CD4-positive, alpha-beta T cell (primary cell): Measurements from ENCODE around the gene AHDC1. TPM values are rescaled to one million over a fixed set of nuclear protein-coding genes. Genes with fewer than 3 reads are reported as not detected.
A peak's percentile ranks its signal among the peaks of the same experiment; 100 is the strongest.

Experiments
- ATAC-seq: fragments of 200-7000 bp; cut with Tn5 transposase; one replicate; pipeline ENCODE4 v1.10.0; 2022; ENCODE audit warnings: mild to moderate bottlenecking; ENCODE audit not compliant: poor library complexity
- CTCF ChIA-PET: fragments of 350-600 bp; sonication (Branson Sonifier 250); formaldehyde crosslinking; loops from one replicate; lab custom pipeline; 2021; ENCODE audit warnings: antibody characterized with exemption, inconsistent platforms; lab: Charles Lee
- POLR2A ChIA-PET: fragments of 350-600 bp; sonication (Branson Sonifier 250); formaldehyde crosslinking; loops from one replicate; lab custom pipeline; 2021; ENCODE audit warnings: antibody characterized with exemption, inconsistent platforms; lab: Charles Lee
- DNase-seq, 14 experiments: peaks; one replicate each; pipeline ENCODE4 v3.0.0-alpha.2; 2013 to 2020; ENCODE audit warnings: mixed read lengths in 2 of 14
- H3K27ac ChIP-seq, 2 donors: one replicate each; pipeline versions ENCODE4 v1.5.1 to v1.7.0; 2013; ENCODE audit warnings: low read length in 2 of 2, low read depth in 1 of 2, mild to moderate bottlenecking in 1 of 2
- H3K27me3 ChIP-seq, 2 experiments: 1 replicate in 1 of 2; 2 replicates in 1 of 2; pipeline versions ENCODE4 v1.6.1 to v1.7.0; 2013; ENCODE audit warnings: low read length in 2 of 2, control low read depth in 1 of 2, mild to moderate bottlenecking in 1 of 2, moderate library complexity in 1 of 2; ENCODE audit not compliant: insufficient read depth in 2 of 2, control insufficient read depth in 1 of 2
- H3K36me3 ChIP-seq: one replicate; pipeline ENCODE4 v1.6.1; 2013; ENCODE audit warnings: low read length, control low read depth; ENCODE audit not compliant: insufficient read depth
- H3K4me1 ChIP-seq: one replicate; pipeline ENCODE4 v1.6.1; 2013; ENCODE audit warnings: low read length, control low read depth; ENCODE audit not compliant: insufficient read depth
- H3K4me3 ChIP-seq: one replicate; pipeline ENCODE4 v1.5.1; 2013; ENCODE audit warnings: mild to moderate bottlenecking, low read length, moderate library complexity
- H3K9me3 ChIP-seq, 2 experiments: 1 replicate in 1 of 2; 2 replicates in 1 of 2; pipeline versions ENCODE4 v1.6.1 to v1.7.0; 2013; ENCODE audit warnings: low read length in 2 of 2, mild to moderate bottlenecking in 2 of 2, control low read depth in 1 of 2, moderate library complexity in 1 of 2; ENCODE audit not compliant: control insufficient read depth in 1 of 2, insufficient read depth in 1 of 2
- H3K27ac Mint-ChIP-seq: one replicate; pipeline ENCODE4 v1.8.0; 2020; ENCODE audit warnings: mixed read lengths
- H3K27me3 Mint-ChIP-seq: one replicate; pipeline ENCODE4 v1.8.0; 2021; ENCODE audit warnings: mixed read lengths
- H3K36me3 Mint-ChIP-seq: one replicate; pipeline ENCODE4 v1.8.0; 2021; ENCODE audit warnings: low read depth, mixed read lengths
- H3K4me1 Mint-ChIP-seq: one replicate; pipeline ENCODE4 v1.8.0; 2021; ENCODE audit warnings: low read depth, mixed read lengths
- H3K4me3 Mint-ChIP-seq: one replicate; pipeline ENCODE4 v1.8.0; 2020; ENCODE audit warnings: mild to moderate bottlenecking, mixed read lengths
- H3K9me3 Mint-ChIP-seq: one replicate; pipeline ENCODE4 v1.8.0; 2020; ENCODE audit warnings: mixed read lengths
- CTCF ChIP-seq: fragments of 200-600 bp; IDR thresholded peaks from one replicate; pipeline ENCODE4 v1.8.0; 2022; ENCODE audit warnings: antibody characterized with exemption, mild to moderate bottlenecking
- intact Hi-C, 2 experiments: fragments of 100-400 bp; cut with DNase I in 1 of 2; cut with micrococcal nuclease in 1 of 2; formaldehyde crosslinking; loops; one replicate each; pipeline versions ENCODE4 v1.15.1 to v1.9.0; 2023 to 2025; cut with DNase I, micrococcal nuclease
- total RNA-seq, 174 experiments: library from RNA in 2 of 174; stranded (reverse) in 2 of 174; gene quantifications; one replicate each; pipeline ENCODE4 v1.2.3 and lab custom pipeline; 2021 to 2026

AHDC1 gene
- total RNA-seq, 2 experiments from 2014 or later, result 20.8 to 22.9 TPM

GRCh38 chr1:27543284-27543683 lies 60.7 kb downstream of the AHDC1 start:
- H3K4me3 ChIP-seq, result no peak overlapping the region
- H3K4me1 ChIP-seq, result no peaks in the 10 kb centered on the region
- ChIA-PET POLR2A (no interaction called here), CTCF (no interaction called here)
- H3K36me3 ChIP-seq, result peaks cover 13% of the 10 kb centered on the region
- Mint-ChIP-seq H3K4me3 (no peak overlapping the region), H3K27me3 (no peaks in the 10 kb centered on the region), H3K36me3 (no peaks in the 10 kb centered on the region), H3K9me3 (no peaks in the 10 kb centered on the region), H3K27ac (no peak overlapping the region), H3K4me1 (peaks cover 5% of the 10 kb centered on the region)
- no peak for DNase-seq
- intact Hi-C loops, result no loop called here
- no peak for ATAC-seq
- no peak overlapping the region for H3K27ac ChIP-seq
- H3K27me3 ChIP-seq, result no peaks in the 10 kb centered on the region
- H3K9me3 ChIP-seq, result no peaks in the 10 kb centered on the region
- TF ChIP-seq CTCF, result no peak

- Mint-ChIP-seq H3K4me1 (peaks cover 5% of the 10 kb centered on the region), H3K27ac (no peak overlapping the region), H3K27me3 (no peaks in the 10 kb centered on the region), H3K9me3 (no peaks in the 10 kb centered on the region), H3K4me3 (no peak overlapping the region), H3K36me3 (no peaks in the 10 kb centered on the region)
- no peak overlapping the region for H3K4me3 ChIP-seq
- no peak overlapping the region for H3K27ac ChIP-seq
- TF ChIP-seq CTCF, result no peak
- no peaks in the 10 kb centered on the region for H3K27me3 ChIP-seq
- ChIA-PET CTCF (no interaction called here), POLR2A (no interaction called here)
- no peaks in the 10 kb centered on the region for H3K9me3 ChIP-seq
- intact Hi-C loops, result no loop called here
- no peaks in the 10 kb centered on the region for H3K4me1 ChIP-seq
- ATAC-seq, result no peak
- DNase-seq, result peak in 1 of 14 experiments; percentile 46
- H3K36me3 ChIP-seq, result peaks cover 7% of the 10 kb centered on the region
Observed at GRCh38 chr1:27542463-27543273, 61.3 kb downstream of the AHDC1 start.

GRCh38 chr1:27539901-27540861 lies 63.8 kb downstream of the AHDC1 start:
- Histone ChIP-seq H3K27ac (no peak overlapping the region), H3K4me3 (no peak overlapping the region), H3K9me3 (no peaks in the 10 kb centered on the region), H3K36me3 (peaks cover 4% of the 10 kb centered on the region), H3K4me1 (no peaks in the 10 kb centered on the region), H3K27me3 (no peaks in the 10 kb centered on the region)
- H3K9me3 Mint-ChIP-seq, result no peaks in the 10 kb centered on the region
- no peak overlapping the region for H3K27ac Mint-ChIP-seq
- ChIA-PET POLR2A (no interaction called here), CTCF (no interaction called here)
- H3K4me1 Mint-ChIP-seq, result peaks cover 5% of the 10 kb centered on the region
- DNase-seq (no peak), ATAC-seq (no peak)
- intact Hi-C loops, result no loop called here
- H3K27me3 Mint-ChIP-seq, result no peaks in the 10 kb centered on the region
- no peak overlapping the region for H3K4me3 Mint-ChIP-seq
- no peaks in the 10 kb centered on the region for H3K36me3 Mint-ChIP-seq
- no peak for TF ChIP-seq CTCF
